Activated CD4-positive, CD25-positive, alpha-beta regulatory T cell treated with anti-CD3 and anti-CD28 coated beads, Interleukin-2, amount 50 U/mL, for 72 hours (primary cell): ENCODE measurements around the gene SLC24A3.

Experiments used
- DNase-seq: peaks from one replicate; pipeline ENCODE4 v3.0.0; 2021

SLC24A3 gene

GRCh38 chr20:19310541-19310940 lies 98.1 kb downstream of the SLC24A3 start:
- DNase-seq, result no peak

DNA sequence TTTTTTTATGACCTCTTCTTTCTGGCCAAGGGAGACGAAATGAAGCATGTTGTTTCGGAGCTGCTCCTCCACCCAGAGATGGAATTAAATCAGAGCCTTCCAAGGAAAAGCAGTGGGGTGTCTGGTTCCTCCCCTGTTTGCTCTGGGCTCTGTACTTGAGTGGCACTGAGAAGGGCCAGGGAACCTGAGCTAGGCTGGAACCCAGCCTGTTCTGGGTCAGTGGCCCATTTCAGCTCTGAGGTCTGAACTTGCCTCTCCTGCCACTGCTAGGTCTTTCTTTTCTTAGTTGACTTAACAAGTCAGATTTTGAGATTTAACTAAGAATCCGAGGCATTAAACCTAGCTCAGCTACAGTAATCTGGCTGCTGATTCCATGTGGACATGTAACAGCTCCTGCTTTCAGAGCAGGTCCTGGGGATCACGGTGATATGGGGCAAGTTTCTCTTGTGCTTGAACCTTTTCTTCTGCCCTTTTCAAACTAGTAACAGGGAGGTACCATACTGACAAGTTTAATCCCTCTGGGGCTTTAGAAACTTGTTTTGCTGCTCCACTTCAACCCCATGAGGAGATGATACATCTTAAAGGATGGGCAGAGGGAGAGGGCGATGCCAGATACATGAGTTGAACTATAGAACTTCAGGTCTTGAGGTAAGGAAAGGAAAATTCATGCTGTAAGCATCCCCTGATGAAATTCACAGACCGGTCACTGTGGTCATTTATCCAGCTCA lies 101.1 kb downstream of the SLC24A3 start:
- no peak for DNase-seq

DNA sequence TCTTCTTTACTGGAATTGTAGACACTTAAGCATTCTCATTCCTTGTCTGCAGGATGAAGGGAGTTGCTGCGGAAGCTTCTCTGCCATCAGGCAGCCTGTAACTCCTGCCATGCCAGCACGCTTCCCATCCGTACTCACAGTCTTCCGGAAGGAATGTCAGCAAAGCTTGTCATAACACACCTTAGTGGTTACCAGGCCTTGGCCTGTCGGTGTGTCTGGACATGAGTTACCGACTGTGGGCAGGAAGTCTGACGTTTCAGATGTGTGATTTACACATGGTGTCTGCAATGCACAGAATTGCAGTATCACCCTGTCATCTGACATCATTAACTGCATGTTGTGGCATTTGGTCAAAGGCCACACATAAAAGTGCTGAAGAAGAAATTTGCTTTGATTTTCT lies 102.2 kb downstream of the SLC24A3 start:
- DNase-seq, result no peak

DNA sequence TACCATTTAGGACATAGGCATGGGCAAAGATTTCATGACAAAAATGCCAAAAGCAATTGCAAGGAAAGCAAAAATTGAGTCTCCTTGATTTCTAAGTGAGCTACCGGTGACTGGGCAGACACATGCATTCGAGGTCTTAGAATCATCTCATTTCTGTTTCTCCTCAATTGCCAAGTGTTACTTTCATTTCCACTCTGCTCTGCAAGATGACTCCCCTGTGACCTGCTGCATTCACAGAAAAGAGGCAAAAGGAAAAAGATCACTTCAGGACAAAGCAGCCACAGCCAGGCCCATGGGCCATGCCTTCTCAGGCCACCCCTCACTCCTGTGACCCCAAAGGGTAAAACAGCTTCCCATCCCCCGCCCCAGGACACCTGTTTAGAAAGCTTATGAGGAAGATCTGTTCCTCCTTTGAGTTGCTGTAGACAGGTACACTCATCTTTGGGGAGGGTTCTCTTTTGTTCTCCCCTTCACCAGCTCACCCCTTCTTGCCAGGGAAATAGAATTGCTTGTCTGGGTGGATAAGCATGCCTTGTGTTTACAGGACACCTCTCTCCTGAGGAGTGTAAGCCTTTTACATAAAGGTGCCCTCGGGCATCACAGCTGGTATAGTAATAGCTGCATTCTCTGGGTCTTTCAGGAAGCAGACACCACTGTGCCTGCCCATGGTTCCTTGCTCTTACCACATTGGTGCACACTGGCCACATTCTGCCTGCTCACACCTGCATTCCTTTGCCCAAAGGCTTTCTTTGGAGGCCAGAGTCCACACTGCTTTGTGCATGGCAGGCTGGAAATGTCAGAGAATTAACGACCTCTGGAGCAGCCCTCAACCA lies 105.0 kb downstream of the SLC24A3 start:
- DNase-seq, result no peak

GRCh38 chr20:19318610-19319009 lies 106.2 kb downstream of the SLC24A3 start:
- DNase-seq, result no peak

- no peak for DNase-seq
Measured at GRCh38 chr20:19320005-19320404, 107.6 kb downstream of the SLC24A3 start.

- no peak for DNase-seq
Measured at GRCh38 chr20:19321176-19321575, 108.7 kb downstream of the SLC24A3 start.

DNA sequence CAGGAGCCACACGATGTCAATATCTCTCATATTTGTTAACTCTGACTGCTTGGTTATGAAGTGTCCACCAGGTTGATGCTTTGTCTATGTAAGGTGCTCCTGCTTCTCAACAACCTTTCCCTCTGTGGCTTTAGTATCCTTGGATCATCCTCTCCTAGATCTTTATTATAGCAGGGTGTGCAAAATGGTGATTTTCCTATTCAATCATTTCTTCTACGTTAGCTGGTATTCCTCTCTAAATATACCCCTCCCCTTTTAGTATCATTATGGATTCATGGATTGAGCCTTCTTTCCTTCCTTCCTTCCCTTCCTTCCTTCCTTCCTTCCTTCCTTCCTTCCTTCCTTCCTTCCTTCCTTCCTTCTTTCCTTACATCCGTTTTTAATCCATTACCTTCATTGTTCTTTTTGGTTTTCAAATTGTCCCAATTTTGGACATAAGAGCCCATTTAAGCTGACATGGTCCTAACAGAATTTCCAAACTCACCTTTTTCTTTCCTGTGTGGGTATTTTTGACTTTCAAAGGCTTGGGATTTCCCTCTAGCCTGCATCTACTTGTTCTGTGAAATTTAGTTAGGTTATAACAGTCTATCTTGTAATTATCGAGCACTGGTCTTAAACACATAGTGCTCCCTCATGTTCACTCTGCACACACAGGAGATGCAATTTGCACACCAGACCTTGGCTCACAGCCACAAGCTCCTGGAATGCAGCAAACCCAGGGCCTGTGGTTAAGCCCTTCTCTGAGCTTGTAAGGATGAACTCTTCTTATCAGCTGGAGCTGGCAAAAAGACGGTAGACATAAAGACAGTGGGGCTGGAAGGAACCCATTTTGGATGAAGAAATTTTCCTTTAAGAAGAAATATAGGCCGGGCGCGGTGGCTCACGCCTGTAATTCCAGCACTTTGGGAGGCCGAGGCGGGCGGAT lies 109.9 kb downstream of the SLC24A3 start:
- DNase-seq, result no peak

DNA sequence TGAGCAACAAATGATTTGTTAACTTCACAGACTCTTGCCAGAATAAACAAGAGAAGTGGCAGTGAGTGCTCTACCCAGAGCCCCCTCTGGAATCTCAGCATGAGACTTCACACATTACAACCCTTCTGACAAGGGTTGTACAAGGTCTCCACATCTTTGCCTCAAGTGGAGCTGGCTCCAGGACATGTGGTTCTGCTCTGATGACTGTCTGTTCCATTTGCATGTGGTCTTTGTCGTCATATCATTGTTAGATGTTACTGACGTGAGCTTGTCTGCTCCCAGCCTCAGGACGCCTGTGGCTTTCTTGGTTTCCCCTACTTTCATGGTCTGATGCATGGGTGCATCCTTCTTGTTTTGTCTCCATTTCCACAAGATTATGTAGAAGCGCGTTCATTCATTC lies 115.0 kb downstream of the SLC24A3 start:
- DNase-seq, result no peak

DNA sequence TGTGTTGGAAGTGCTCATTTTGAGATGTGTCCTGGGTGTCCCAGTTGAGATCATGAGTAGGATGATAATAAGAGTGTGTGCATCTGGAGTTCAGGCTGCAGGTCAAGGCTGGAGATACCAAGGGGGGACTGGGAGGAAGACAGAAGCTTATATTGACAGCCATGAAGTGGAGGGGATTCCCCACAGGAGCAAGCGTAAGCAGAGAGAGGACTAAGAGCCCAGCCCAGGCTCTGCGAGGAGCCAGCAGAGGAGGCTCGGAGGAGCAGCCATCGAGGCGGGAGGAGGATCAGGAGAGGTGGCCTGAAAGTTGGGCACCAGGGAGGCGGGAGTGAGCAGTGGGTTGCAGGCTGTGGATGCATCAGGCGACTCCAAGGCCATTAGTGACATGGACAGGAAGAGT lies 116.2 kb downstream of the SLC24A3 start:
- DNase-seq, result no peak

GRCh38 chr20:19330038-19330437 lies 117.6 kb downstream of the SLC24A3 start:
- DNase-seq, result no peak

DNA sequence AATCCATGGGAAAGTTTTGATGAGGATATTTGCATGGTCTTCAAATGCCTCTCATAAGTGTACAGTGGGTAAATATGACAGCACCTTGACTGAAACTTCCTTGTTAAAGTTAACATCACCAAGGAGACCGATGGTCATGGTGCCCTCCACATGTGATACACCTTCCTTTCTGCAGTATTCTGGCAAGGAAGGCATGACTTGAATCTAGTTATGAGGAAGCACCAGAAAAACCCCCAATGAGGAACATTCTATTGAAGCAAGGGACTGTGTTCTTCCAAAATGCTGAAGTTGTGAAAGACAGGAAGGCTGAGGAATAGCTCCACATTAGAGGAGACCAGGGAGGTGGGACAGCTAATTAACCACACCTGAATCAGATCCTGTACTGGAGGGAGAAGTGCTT lies 118.3 kb downstream of the SLC24A3 start:
- DNase-seq, result no peak

DNA sequence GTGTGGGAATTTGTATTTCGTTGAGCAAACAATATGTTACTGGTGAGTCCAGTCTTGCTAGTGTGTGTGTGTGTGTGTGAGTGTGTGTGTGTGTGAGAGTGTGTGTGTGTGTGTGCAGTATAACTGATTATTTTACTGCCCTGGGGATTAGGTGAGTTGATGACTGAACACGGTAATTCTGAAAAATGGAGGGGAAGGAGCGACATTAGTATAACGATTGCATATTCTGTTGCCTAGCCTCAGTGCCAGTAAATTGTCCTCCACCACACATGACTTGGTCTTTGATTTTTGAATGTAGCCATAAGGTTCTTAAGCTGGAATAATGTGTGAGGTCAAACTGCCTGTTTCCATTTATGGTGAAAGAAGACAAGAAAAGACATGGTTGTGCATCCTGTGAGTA lies 121.1 kb downstream of the SLC24A3 start:
- DNase-seq, result no peak

DNA sequence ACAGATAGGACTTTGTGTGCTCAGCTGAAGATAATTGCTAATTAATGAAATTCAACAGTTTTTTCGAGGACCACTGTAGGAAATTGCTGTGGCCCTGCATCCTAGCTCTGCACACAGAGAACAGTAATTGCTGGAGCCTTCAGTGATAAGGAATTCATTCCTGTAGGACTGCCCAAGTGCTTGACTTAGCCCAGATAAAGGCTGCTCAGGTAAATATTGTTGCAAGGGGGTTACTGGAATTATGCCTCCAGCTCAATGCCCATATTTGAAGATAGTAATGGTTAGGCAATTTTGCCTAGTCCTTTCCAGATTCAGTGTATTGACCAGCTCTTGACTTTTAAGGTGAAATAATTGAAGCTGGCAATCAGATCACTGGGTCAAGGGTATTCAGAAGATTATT lies 122.9 kb downstream of the SLC24A3 start:
- DNase-seq, result no peak

GRCh38 chr20:19335916-19336315 lies 123.5 kb downstream of the SLC24A3 start:
- DNase-seq, result no peak

DNA sequence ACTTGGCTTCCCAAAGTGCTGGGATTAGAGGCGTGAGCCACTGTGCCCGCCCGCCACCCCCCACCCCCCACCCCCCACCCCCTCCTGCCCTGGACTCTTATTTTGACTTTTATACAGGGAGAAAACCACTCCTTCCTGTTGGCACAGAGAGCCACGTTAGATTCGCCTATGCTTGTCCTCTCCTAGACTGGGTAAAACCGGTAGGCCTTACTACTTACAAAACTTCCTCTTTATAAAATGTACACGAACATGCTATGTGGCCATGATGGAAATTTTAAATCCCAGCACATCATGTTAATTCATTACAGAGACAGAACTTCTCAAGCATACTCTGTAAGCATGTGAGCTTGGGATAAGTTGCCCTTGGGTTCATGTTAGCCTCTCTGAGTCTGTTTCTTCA lies 124.2 kb downstream of the SLC24A3 start:
- DNase-seq, result no peak

DNA sequence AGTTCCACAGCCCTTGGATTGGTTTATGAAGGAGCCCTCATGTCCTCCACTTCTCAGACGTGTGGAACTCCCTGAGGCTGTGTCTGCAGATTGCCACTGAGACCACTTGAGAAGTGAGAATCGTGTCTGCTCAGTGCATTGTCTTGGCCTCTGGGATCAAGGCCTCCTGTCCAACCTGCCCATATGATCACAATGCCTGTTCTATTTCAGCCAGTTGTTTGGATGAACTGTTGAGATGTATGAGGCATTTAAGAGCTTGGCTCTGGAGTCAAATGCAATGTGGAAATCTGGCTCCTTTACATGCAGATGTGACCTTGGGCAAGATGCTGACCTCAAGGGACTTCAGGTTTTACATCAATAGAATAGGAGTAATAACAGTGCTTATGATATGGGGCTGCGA lies 125.9 kb downstream of the SLC24A3 start:
- DNase-seq, result no peak

DNA sequence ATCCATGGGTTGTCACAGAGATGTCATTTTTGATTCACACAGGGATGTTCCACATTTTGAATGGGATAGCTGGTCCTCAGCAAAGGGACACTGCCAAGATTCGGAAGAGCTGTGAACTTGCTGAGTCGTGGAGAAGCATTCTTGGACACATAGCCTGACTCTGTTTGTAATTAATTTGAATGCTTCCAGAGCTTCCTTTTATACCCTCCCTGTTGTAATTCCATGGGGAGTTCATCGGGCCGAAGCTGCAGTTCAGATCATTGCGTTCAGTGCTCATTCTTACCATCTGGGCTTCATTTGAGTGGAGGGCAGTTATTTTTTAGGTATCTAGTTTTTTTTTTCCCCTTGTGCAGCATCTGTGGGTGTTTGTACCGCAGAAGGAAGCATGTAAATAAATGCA lies 126.5 kb downstream of the SLC24A3 start:
- no peak for DNase-seq

- no peak for DNase-seq
Measured at GRCh38 chr20:19341348-19342053, 129.1 kb downstream of the SLC24A3 start.

GRCh38 chr20:19344341-19344740 lies 131.9 kb downstream of the SLC24A3 start:
- no peak for DNase-seq

- DNase-seq, result no peak
Measured at GRCh38 chr20:19347943-19348456, 135.6 kb downstream of the SLC24A3 start.

DNA sequence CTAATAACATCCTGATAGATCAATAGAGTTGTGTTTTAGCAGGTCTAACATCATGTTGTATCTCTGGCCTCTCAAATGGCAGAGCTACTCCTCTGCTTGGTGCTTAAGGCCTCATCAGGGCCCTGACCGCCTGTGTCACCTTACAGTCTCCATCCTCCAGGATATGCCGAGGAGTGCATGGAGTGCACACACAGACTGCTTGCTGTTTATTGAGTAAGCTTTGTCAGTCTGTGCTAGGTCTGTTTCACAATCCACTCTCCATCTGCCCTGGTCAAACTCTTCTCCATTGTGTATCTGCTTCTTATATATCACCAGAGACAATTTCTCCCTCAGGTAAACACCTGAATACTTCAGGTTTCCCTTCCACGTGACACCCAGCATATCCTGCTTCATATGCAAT lies 136.1 kb downstream of the SLC24A3 start:
- no peak for DNase-seq
